DMS153 treated with DMSO at 0.1 percent for 48 hours (cell line): ENCODE results near the gene PEDS1.
A peak's percentile ranks its signal among the peaks of the same experiment; 100 is the strongest.
"Not testable (repeated sequence)": the region's sequence is repeated elsewhere in the genome, so short reads cannot be mapped to it uniquely, and the experiment has no call there.

Source experiments
- DNase-seq: peaks from one replicate; lab custom pipeline; 2025; ENCODE audit not compliant: unreplicated experiment; lab: John Stamatoyannopoulos, UW

PEDS1 gene

DNA sequence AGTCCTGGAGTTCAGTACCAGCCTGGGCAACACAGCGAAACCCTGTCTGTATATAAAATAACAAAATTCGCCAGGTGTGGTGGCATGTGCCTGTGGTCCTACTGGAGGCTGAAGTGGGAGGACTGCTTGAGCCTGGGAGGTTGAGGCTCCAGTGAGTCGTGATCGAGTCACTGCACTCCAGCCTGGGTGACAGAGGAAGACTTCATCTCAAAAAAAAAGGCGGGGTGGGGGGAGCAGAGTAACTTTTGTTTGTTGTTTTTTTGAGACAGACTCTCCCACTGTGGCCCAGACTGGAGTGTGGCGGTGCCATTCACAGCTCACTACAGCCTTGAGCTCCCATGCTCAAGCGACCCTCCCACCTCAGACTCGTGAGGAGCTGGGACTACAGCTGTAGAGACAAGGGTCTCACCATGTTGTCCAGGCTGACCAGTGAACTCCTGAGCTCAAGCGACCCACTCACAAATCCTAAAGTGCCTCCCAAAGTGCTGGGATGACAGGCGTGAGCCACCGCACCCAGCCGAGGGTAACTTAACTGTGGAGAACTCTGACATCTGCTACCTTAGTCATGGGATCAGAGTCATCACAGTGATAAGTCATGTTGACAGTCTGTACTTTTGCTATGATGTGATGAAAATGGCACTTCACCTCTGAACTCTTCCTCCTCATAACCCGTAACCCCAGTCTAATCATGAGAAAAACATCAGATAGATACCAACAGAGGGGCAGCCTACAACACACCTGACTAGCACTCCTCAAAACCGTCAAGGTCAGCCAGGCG is 16.5 kb downstream of the PEDS1 start:
- no peak for DNase-seq

DNA sequence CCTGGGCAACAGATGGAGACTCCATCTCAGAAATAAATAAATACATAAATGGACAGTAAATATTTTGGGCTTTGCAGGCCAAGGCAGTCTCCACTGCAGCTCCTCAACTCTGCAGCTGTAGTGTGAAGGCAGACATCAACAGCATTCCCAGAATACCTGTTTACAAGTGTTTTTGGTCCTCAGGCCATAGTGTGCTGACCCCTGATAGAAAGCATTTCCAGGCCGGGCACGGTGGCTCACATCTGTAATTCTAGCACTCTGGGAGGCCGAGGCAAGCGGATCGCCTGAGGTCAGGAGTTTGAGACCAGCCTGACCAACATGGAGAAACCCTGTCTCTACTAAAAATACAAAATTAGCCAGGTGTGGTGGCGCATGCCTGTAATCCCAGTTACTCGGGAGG is 18.4 kb downstream of the PEDS1 start:
- not testable (repeated sequence) for DNase-seq

DNA sequence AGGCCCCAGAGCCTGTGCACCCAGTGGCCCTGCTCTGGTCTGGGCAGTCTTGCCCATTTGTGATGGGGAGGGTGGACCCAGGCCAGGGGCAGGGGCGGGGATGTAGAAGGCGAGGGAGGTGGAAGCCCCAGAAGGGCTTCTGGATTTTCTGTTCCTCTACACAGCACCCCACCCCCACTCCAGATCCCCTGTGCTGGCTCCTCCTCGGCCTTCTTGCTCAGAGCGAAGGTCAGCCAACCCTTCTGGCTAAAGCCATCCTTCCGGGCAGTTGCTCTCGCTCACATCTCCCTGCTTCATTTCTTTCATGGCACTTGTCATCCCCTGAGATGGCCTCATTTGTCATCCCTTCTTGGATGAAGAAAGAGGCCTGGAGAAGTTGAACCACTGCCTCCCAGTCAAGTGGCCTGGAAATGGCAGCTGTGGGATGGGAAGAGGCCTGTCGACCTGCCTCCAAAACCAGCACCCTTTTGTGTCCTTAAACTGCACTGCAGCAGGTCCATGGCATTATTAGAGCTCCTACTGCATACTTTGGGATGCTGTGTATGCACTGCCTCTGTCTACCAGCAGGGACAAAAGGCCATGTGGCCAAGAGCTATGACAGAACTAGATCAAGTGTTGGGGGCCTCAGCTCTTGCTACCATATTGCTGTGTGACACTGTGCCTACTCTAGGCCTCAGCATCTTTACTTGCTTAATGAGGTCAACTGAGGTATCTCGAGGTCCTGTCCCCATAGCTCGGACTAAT is 19.9 kb downstream of the PEDS1 start:
- no peak for DNase-seq

DNA sequence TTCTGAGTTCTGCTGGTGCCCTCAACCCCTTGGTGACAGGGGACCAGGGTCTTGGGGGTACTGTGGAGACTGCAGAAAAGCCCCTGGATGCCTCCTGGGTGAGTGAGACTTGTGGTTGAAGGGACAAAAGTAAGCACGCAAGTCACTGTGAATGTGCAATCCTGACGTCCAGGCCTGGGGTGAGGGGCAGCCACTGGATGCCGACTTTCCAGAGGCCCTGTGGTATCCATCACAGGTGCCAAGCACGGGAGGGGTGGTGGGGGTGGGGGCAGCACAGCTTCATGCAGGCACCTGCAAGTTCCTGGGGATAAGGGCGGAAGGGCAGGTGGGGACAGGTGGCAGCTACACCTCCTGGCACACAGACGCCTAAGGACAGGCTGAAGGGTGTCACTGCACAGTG is 20.5 kb downstream of the PEDS1 start:
- no peak for DNase-seq

DNA sequence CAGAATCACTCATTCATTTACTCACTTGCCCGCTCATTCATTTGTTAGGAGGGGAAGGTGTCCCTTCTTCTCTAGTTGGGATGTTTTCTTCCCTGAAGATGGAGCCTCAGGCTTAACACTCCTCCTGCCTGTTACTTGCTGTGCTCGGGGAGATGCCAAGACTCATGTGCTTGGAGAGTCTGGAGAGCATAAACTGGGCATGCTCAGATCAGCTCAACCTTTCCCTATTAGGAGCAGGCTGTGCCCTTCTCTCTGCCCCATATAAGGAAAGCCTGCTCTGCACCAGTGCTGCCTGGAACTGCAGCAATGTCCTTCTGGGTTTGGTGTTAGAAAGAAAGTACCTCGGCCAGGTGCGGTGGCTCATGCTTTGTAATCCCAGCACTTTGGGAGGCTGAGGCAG is 22.5 kb downstream of the PEDS1 start:
- DNase-seq, result no peak

DNA sequence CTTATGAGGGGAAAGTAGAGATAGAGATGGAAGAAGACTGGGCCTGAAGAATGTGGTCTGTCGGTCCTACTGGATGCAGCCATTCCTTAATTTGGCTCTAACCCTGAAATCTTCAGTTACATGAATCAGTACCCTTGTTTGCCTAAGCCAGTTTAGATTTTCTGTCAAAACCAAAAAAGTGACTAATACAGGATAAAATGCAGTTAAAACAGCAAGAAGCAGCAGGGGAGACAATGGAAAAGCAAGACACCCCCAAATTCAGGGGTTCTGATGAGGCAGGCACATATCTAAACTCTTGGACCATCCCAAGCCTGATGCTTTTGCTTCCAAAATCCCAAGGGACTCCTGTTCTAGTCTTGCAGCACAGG is 23.2 kb downstream of the PEDS1 start:
- DNase-seq, result no peak

DNA sequence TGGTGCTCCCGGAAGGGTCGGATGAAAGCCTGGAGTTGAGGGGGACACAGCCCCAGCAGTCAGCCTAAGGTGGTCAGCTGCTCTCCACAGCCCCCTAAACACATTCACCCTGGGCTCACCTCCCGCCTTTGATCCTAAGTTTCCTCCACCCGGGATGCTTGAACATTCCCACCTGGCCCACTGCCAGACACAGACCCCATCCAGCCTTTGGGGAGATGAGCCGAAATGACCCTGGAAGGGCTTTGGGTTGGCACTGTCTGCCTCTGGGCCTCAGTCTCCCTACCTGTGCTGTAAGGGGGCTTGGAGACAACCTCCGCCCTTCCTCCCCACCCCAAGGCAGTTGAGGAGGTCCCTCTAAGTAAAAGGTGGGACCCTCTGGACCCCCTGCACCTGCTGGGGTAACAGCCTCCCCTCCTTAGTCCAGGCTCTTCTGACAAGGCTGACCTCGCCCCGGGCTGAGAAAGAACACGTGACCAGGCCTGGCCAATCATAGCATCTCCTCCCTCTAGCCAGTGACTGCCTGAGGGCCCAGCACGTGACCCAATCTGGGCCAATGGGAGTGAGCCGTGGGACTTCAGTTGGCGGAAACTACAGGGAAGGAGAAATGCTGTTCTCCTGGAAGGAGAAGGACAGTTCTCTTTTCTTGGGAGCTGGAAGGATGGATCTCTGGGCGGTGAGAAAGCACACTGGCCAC is 23.7 kb downstream of the PEDS1 start:
- DNase-seq, result no peak

DNA sequence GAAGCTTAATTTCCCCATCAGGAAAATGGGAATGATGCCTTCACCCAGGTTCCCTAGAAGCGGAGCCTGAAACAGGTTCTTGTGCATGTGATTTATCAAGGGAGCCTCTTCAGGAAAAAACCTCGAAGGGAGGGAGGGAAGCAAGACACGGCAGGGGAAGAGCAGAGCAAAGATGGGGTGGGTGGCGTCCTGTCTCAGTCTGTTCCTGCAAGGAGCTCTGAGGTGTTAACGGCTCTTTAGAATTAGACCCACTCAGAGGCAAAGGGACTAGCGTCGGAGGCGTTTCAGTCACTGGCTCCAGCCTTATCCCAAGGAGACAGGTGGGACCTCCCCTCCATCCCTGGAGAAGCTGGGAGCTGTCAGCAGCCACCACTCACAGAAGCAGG is 25.0 kb downstream of the PEDS1 start:
- DNase-seq, result no peak

DNA sequence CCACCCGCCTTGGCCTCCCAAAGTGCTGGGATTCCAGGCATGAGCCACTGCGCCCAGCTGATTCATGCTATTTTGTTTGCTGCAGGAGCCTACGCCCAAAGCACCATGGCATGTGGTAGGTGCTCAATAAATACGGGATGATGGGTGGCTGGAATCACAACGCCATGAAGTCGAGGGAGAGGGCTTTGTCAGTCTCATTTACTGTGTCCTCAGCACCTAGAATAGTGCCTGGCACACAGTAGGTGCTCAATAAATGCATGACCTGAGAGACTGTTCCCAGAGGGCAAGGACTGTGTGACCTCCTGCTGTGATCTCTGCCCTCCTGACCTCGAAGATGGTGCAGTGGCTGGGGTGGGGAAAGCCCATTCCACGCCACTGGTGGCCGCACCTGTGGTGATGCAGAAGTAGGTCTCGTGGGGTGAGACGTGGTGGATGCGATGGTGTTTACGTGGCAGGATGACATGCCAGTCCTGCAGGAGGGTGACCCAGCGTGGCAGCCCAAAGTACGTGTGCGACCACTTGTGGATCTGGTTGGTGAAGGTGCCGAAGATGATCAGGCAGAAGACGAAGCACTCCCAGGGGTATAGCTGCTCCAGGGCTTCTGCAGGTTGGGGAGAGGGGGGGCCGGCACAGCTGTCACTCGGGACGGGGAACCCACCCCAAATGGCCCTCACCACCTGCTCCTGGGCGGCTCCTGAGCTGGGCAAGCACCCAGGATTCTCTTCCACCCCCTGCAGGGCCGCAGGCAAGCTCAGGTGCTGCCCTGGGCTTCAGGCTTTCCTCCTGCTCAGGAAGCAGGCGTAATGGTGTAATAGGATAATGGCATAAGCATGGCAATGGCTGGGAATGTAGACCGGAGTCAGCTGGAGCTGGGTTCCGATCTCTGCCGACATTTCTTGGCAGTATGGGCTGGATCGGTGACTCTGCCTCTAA is 25.7 kb downstream of the PEDS1 start:
- no peak for DNase-seq

DNA sequence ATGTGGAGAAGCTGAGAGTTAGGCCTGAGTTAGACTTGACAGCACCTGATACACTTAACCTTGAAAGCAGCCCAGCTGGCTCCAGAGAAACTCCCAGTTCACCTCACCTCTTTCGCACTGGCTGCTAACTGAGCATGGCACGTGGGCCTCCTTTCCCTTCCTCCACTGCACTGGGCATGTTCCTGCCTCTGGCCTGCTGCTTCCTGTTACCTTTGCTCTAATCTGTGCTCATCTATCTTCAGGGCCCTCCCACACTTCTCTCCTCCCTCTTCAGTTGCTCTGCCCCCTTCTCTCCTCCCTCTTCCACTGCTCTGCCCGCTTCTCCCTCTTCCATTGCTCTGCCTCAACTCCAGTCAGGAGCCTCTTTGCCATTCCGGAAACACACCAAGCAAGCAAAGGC is 26.9 kb downstream of the PEDS1 start:
- DNase-seq, result no peak

DNA sequence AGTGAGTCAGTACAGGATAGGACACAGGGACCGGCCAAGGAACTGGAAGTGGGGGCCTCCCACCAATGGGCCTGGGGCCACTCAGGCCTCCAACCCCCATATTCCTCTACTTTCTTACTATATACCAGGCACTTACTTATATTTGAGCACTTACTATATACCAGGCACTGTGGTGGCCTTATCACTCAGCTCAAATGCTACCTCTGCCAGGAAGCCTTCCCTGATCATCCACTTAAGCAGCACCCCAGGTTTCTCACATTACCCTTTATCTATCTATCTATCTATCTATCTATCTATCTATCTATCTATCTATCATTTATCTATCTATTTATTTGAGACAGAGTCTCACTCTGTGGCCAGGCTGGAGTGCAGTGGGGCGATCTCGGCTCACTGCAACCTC is 28.2 kb downstream of the PEDS1 start:
- no peak for DNase-seq

DNA sequence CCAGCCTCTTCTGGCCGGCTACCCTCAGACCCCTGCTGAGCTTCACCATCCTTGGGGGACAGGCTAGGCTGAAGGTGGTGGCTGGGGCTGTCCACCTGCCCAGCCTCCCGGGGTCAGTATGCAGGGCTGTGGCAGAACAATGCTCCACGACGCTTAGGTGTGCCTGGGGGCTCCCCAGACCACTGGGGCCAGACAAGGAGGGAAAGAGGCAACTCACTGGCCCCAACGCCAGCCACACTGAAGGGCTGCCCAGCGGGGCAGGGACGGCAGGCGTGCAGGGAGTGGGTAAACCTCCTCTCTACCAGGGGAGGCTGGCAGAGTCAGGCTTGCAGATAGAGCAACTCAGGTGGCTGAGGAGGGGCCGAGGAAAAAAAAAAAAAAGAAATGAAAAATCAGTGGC is 29.0 kb downstream of the PEDS1 start:
- no peak for DNase-seq

DNA sequence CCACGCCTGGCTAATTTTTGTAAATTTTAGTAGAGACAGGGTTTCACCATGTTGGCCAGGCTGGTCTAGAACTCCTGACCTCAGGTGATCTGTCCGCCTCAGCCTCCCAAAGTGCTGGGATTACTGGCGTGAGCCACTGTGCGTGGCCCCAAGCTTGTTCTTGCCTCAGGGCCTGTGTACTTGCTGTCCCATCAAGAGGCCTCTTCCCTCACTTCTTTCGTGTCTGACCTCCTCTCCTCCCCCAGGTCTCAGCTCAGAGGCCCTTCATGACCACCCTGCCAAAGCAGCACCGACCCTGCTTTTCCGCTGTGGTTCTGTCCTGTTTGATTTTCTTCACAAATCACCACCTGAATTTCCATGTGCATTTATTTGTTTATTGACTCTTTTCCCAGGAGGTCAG is 30.1 kb downstream of the PEDS1 start:
- no peak for DNase-seq

DNA sequence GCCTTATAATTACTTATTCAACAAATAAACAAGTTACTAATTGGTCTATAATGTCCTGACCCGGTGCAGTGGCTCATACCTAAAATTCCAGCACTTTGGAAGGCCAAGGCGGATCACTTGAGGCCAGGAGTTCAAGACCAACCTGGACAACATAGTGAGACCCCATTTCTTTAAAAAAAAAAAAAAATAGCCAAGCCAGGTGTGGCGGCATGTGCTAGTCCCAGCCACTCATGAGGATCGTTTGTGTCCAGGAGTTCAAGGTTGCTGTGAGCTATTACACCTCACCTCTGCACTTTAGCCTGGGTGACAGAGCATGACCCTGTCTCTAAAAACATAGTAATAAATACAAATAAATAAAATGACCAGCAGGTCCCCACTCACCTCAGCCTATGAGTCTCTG is 30.8 kb downstream of the PEDS1 start:
- DNase-seq, result no peak

DNA sequence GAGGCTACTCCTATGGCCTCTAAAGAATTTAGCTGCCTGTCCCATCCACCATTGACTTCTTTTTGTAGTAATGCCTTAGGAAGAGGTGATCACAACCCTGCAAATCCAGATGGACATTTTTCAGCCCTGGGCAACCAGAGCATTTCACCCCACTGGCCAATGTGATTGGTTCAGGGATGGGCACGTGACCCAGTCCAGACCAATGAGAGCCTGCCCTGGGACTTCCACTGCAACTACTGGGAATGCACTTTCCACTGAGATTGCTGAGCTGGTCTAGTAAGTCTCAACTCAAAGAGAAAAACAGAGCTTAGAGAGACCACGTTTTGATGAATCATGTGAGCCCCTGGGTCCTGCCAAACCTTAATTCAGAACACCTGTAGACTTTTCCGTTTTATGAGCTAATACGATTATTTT is 31.7 kb downstream of the PEDS1 start:
- DNase-seq, result no peak

DNA sequence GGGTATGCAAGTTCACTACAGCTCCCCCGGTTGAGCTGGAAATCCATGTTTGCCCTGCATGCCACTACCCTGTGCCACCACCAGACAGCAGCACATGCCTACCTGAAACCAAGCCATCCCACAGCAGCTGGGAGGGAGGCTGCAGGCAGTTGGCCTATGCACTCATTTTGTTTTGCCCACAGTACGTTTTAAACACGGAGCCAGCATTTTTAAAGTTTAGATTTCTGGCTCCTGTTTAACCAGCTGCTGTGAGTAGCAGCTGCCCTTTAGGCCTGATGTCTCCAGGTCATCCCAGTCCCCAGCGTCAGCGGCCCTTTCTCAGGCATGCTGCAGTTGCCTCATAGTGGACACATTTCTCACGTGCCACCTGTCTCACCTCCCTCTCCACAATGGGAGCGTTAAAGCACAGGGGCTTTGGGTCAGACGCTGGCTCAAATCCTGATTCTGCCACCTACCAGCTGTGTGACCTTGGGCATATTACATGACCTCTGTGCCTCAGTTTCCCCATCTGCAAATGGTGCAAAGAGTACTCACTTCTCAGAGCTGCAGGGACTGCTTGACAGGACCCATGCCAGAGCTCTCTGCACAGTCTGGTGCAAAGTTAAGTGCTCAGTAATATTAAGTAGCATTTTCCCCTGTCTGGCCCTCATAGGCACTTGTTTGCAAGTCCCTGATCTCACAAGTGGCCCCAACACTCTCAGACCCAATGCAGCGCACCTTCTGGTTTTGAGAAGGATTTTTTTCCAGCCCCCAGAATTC is 32.4 kb downstream of the PEDS1 start:
- peak; percentile 47 for DNase-seq

DNA sequence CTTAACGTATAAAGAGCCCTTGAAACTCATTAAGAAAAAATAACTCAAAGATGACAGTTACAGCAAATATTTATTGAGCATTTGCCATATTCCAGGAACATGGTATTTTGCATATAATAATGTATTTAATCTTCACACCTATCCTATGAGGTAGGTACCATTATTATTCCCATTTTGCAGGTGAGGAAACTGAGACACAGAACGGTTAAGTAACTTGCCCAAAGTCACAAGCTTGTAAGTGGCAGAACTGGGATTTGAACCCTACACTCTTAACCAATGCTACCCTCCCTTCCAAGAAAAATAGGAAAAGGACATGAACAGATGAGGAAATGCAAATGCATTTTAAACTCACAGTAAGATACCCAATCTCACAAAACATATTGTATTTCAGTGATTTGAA is 35.3 kb downstream of the PEDS1 start:
- no peak for DNase-seq

DNA sequence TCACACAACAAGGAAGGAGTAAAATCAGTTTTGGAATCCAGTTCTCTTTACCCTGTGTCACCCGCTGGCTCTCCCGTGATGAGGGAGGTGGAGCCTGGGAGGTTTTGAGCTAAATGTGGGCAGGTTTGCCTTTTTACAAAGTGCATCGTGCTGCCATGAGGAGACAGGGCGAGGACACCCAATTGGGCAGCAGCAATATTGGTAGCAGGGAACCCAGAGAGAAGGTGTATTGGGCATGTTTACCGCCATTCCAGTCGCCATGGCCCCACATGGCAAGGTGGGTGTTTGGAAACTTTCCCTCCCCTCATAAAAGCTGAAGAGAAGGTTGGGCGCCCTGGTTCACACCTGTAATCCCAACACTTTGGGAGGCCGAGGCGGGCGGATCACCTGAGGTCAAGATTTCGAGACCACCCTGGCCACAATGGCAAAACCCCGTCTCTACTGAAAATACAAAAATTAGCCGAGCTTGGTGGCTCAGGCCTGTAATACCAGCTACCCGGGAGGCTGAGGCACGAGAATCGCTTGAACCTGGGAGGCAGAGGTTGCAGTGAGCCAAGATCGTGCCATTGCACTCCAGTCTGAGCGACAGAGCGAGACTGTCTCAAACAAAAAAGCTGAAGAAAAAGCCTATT is 37.0 kb downstream of the PEDS1 start:
- no peak for DNase-seq

DNA sequence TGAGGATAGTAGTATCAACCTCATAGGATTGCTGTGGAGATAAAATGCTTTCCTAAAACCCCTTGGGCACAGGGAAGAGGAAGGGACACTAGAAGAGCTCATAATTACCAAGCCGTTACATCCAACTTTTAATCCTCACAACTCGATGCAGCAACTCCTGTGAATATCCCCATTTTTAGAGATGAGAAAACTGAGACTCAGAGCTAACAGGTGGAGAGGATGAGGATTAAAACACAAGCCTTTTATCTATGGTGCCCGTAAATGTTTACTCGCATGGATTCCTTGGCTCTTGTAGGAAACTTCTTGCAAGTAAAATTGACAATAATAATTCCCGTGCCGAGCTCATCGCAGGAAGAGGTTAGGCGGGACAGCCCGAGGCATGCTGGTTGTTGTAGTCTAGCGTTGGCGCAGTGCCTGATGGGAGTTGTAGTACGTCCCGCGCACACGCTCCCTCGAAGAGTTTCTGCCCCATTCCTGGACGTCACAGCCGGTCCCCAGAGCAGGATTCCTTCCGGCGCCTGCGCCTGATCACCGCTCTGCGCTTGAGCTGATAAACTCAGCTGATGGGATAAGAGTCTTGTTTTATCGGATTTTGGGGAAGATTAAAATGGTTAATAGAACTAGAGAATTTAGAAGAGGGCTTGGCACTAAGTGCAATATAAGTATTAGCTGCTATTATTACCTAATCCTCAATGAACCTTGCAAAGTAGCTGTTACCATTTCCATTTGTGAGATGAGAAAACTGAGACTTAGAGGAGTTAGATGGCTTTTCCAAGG is 37.7 kb downstream of the PEDS1 start:
- peak; percentile 91 for DNase-seq
